IPS DF 19.7 (cell line): ENCODE results near the gene HOXD12.

Experiments
- DNase-seq: peaks from one replicate; pipeline ENCODE4 v3.0.0-alpha.2; 2013; ENCODE audit warnings: low read depth, low spot score

HOXD12 gene

DNA sequence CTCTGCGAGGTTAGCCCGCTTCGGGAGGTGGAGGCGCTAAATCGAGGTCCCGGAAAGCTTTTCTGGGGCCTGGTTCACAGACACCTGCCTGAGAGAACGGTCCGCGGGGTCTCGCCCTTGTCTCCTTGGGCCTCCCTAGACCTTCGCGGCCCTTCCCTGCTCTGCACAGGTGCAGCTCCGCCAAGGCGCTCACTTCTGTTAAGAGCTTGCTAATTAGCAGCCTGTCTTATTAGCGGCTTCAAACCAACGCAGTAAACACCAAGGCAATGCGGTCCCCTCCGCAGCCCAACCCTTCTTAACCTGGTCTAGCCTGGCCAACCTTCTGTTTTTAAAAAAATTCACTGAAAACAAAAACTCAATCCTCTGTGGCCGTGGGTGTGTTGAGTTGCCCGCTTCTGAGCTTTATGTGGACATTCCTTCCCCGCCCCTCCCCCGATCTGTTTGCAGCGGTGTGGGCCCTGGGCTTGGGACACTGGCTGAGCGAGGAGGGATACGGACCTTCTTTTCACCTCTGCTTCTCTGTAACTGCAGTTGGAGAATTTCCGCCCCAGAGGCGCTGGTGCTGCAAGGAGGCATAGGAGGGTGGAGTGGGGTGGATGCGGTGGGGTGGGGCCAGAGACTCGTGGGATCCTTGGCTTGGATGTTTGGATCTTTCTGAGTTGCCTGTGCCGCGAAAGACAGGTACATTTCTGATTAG, 48.4 kb downstream of the HOXD12 start:
- DNase-seq = no peak

- no peak for DNase-seq
These were observed 49.3 kb downstream of the HOXD12 start for GRCh38 chr2:176148751-176149421.

- no peak for DNase-seq
These were observed 49.9 kb downstream of the HOXD12 start for GRCh38 chr2:176149481-176149938.

DNA sequence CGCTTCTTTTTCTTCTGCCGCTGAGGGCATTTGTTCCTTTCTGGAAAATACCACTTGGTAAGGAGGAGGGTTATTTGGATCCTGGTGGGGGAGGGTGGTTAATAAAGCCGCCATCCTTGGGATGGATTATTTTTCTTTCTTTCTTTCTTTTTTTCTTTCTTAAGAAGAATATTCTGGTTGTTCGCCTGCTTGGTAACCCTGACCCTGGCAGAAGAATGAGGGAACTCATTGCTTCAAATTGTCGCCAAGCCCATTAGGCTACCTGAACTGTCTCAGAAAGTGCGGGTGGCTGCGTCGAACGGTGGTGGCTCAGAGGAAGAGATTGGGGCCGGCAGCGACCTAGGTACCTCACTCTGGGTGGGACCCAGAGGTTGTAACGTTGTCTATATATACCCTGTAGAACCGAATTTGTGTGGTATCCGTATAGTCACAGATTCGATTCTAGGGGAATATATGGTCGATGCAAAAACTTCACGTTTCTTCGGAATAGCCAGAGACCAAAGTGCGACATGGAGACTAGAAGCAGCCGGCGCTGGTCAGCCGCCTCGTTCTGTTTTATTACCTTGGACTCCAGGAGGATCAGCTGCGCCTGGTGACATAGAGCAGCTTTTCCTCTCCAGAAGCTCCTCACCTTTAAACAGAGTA, 50.5 kb downstream of the HOXD12 start:
- no peak for DNase-seq

DNA sequence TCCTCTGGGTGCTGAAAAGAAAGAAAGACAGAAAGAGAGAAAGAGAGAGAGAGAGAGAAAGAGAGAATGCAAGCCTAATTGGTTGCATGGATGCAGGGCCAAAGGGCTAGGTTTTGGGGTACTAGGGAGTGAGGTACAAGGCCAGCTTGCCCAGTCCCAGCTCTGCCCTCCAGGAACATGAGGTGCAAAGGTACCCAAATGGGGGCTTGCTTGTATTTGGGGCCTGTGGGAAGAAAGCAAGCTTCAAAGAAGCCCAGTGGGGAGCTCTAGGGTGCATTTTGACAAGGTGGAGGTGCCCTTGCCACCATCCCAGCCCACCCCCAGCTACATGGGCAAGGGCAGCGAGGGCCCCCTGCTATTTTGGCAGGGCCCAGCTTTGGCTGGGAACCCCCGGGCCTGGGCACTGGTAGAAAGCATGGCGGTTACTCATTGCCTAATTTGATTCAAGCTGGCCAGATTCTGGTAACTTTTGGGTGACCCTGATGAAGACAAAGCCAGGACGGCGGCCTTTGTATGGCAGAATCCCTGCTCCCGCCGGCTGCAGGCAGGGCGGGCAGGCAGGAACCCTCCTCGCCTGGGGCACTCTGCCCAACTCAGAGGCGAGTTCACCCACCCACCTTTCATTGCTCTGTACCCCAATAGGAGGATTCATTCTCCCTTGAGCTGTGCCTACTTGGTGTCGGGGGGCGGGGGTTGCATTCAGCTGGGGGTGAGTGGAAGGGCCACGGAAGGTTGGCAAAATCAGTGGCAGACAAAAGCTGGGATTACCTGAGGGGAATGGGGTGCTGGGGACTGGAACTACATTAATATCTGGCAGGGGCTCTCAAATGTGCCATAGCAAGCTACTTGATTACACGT, 51.2 kb downstream of the HOXD12 start:
- DNase-seq = no peak

DNA sequence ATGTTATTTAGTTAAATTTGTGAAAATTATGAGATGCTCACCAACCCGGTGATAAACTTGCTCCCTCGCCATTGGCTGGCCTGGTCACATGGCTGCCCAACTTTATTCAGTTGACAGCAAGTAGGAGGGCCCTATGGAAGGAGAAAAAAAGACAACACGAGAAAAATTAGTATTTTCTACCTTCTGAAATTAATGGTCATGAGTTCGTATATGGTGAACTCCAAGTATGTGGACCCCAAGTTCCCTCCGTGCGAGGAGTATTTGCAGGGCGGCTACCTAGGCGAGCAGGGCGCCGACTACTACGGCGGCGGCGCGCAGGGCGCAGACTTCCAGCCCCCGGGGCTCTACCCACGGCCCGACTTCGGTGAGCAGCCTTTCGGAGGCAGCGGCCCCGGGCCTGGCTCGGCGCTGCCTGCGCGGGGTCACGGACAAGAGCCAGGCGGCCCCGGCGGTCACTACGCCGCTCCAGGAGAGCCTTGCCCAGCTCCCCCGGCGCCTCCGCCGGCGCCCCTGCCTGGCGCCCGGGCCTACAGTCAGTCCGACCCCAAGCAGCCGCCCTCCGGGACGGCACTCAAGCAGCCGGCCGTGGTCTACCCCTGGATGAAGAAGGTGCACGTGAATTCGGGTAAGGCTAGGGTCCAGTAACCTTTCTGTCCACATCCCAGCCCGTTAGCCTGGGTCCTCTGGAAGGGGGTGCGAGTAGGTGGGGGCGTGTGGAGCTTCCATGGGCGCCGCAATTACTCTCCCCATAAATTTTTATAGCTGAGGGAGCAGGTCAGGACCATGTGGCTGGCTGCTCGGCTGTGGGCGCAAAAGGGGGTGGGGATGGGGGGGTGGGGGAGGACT, 52.1 kb downstream of the HOXD12 start, which contains the start of gene HOXD4:
TSS of gene HOXD4 (plus strand) at position 109 of the 846 bp plus-strand sequence. CDS start at position 193, 84 bp downstream.
- no peak for DNase-seq
